ENCODE measurements around the gene SECISBP2.

SECISBP2 gene

DNA sequence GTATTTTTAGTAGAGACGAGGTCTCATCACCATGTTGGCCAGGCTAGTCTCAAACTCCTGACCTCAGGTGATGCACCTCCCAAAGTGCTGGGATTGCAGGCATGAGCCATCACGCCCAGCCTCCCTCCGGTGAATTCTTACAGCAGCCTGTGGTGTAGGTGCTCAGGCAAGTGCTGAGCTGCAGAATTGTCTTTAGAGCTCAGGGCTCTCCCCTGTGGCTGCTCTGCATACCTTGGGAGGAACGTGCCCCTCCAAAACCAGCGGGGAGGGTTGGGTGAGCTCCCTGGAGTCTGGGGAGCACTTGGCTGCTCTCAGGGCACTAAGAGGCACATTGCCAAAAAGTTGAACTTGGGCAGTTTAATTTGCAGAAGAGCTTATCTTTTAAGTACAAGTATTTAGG is 29.4 kb downstream of the SECISBP2 start:
- TF ChIP-seq, protein P1, sequence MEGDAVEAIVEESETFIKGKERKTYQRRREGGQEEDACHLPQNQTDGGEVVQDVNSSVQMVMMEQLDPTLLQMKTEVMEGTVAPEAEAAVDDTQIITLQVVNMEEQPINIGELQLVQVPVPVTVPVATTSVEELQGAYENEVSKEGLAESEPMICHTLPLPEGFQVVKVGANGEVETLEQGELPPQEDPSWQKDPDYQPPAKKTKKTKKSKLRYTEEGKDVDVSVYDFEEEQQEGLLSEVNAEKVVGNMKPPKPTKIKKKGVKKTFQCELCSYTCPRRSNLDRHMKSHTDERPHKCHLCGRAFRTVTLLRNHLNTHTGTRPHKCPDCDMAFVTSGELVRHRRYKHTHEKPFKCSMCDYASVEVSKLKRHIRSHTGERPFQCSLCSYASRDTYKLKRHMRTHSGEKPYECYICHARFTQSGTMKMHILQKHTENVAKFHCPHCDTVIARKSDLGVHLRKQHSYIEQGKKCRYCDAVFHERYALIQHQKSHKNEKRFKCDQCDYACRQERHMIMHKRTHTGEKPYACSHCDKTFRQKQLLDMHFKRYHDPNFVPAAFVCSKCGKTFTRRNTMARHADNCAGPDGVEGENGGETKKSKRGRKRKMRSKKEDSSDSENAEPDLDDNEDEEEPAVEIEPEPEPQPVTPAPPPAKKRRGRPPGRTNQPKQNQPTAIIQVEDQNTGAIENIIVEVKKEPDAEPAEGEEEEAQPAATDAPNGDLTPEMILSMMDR (IDR thresholded peaks at IDR 0.05; ENCODE audit: insufficient read depth, low read depth, low read length, missing control alignments): no peak
- no peak overlapping the region for H3K4me3 ChIP-seq (ENCODE audit: low read depth, low read length)
- no peak for DNase-seq (ENCODE audit: low read depth)

GRCh38 chr9:89349607-89350006 is 31.3 kb downstream of the SECISBP2 start:
- TF ChIP-seq, protein P1 (IDR thresholded peaks at IDR 0.05; ENCODE audit: insufficient read depth, low read depth, low read length, missing control alignments): no peak
- DNase-seq (ENCODE audit: low read depth): no peak
- no peak overlapping the region for H3K4me3 ChIP-seq (ENCODE audit: low read depth, low read length)

GRCh38 chr9:89350988-89351557 is 32.8 kb downstream of the SECISBP2 start:
- H3K4me3 ChIP-seq (ENCODE audit: low read depth, low read length): no peak overlapping the region
- no peak for DNase-seq (ENCODE audit: low read depth)
- TF ChIP-seq, protein P1 (IDR thresholded peaks at IDR 0.05; ENCODE audit: insufficient read depth, low read depth, low read length, missing control alignments): no peak

- H3K4me3 ChIP-seq (ENCODE audit: low read depth, low read length): no peak overlapping the region
- DNase-seq (ENCODE audit: low read depth): no peak
- TF ChIP-seq, protein P1 (IDR thresholded peaks at IDR 0.05; ENCODE audit: insufficient read depth, low read depth, low read length, missing control alignments): no peak
These were observed 33.4 kb downstream of the SECISBP2 start for GRCh38 chr9:89351584-89352300.

GRCh38 chr9:89352451-89352850 is 34.2 kb downstream of the SECISBP2 start:
- no peak overlapping the region for H3K4me3 ChIP-seq (ENCODE audit: low read depth, low read length)
- TF ChIP-seq, protein P1 (IDR thresholded peaks at IDR 0.05; ENCODE audit: insufficient read depth, low read depth, low read length, missing control alignments): no peak

GRCh38 chr9:89352874-89353649 is 34.8 kb downstream of the SECISBP2 start:
- TF ChIP-seq, protein P1 (IDR thresholded peaks at IDR 0.05; ENCODE audit: insufficient read depth, low read depth, low read length, missing control alignments): no peak
- no peak for DNase-seq (ENCODE audit: low read depth)
- no peak overlapping the region for H3K4me3 ChIP-seq (ENCODE audit: low read depth, low read length)

More at GRCh38 chr9:89352451-89352850, 34.2 kb downstream of the SECISBP2 start:
- no peak for DNase-seq (ENCODE audit: low read depth)
